VCaP (cell line): ENCODE measurements around the gene CCBE1.

Experiments used
- H3K27ac ChIP-seq: fragments of 450-650 bp; 2 replicates; pipeline ENCODE4 v1.5.1; 2017
- TF ChIP-seq, protein P1 (sequence below): fragments of 450-650 bp; conservative IDR thresholded peaks from 2 replicates; pipeline ENCODE4 v1.5.1; 2017; ENCODE audit warnings: mild to moderate bottlenecking, moderate library complexity

Gene CCBE1

DNA sequence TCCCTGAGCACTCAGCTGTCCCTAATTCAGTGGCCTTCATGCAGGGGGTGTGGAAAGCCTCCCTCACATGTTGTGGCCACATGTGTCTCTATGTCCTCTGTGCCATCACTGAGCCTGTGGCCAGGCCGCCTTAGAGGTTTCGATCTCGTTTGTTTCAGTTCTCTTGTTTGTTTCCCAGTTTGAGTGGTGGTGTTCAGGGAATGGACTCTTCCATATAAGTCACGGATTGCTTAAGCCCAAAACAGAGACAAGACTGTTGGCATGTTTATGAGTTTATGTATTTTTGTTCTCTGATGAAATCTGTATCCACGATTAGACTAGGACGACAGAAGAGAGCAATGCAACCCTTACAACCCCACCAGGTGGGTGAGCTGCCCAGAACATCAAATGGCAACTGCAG lies 134.5 kb downstream of the CCBE1 start:
- H3K27ac ChIP-seq, result no peak overlapping the region
- TF ChIP-seq, protein P1, sequence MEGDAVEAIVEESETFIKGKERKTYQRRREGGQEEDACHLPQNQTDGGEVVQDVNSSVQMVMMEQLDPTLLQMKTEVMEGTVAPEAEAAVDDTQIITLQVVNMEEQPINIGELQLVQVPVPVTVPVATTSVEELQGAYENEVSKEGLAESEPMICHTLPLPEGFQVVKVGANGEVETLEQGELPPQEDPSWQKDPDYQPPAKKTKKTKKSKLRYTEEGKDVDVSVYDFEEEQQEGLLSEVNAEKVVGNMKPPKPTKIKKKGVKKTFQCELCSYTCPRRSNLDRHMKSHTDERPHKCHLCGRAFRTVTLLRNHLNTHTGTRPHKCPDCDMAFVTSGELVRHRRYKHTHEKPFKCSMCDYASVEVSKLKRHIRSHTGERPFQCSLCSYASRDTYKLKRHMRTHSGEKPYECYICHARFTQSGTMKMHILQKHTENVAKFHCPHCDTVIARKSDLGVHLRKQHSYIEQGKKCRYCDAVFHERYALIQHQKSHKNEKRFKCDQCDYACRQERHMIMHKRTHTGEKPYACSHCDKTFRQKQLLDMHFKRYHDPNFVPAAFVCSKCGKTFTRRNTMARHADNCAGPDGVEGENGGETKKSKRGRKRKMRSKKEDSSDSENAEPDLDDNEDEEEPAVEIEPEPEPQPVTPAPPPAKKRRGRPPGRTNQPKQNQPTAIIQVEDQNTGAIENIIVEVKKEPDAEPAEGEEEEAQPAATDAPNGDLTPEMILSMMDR, result no peak

GRCh38 chr18:59561612-59562011 lies 135.6 kb downstream of the CCBE1 start:
- no peak overlapping the region for H3K27ac ChIP-seq
- TF ChIP-seq, protein P1, result no peak

DNA sequence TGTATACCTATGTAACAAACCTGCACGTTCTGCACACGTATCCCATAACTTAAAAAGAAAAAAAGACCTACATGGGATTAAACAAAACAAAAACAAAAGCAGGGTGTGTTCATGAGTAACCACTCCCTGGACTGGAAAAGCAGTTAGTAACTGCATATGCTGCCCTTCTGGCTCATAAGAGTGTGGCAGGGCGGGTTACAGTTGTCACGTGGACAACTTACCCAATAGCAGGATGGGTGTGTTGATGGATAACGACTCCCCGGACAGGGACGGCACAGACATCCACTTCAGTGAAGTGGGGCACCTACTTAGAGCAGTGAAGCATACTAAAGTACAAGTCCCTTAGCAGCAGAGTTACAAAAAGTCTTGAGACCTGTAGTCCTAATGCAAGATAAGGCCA lies 136.7 kb downstream of the CCBE1 start:
- no peak overlapping the region for H3K27ac ChIP-seq
- TF ChIP-seq, protein P1, result no peak

- H3K27ac ChIP-seq, result no peak overlapping the region
- TF ChIP-seq, protein P1, result no peak
Observed at GRCh38 chr18:59559528-59559927, 137.7 kb downstream of the CCBE1 start.

- no peak overlapping the region for H3K27ac ChIP-seq
- TF ChIP-seq, protein P1, result no peak
Observed at GRCh38 chr18:59555995-59556659, 141.1 kb downstream of the CCBE1 start.

- TF ChIP-seq, protein P1, result no peak
- H3K27ac ChIP-seq, result no peak overlapping the region
Observed at GRCh38 chr18:59554796-59555335, 142.4 kb downstream of the CCBE1 start.

DNA sequence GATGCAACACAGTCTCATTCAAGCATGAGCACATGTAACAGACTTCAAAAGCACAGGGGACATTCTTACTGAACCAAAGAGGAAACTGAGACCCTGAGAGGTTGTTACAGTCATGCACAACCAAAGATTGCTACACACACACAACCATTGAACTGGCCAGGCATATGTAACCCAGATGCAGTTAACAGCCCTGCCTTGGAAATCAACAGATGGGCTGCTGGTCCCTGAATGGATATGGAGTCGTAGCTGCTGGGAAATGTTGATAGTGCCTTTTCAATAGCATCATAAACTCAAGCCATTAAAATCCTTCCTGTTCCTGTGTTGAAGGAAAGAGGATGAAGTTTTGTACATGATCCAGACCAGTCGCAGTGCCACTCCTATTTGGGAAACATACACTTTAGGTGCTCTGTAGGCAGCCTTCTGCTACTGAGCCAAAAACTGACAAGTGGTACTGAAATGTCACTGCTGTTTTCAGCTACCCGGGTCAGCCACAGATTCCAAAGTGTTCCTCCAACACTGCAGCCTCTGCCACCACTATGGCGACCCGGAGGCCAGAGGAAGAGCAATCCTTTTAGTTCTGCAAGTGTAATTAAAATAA lies 143.9 kb downstream of the CCBE1 start:
- TF ChIP-seq, protein P1, result no peak
- no peak overlapping the region for H3K27ac ChIP-seq
